ENCODE data around the gene ICOS.
"Not testable (repeated sequence)": the region's sequence is repeated elsewhere in the genome, so short reads cannot be mapped to it uniquely, and the experiment has no call there.

The ICOS gene

GRCh38 chr2:203918264-203918663 is 18.3 kb upstream of the ICOS start:
- no peak for DNase-seq (ENCODE audit: low spot score)

GRCh38 chr2:203918839-203919238 is 17.7 kb upstream of the ICOS start:
- no peak for DNase-seq (ENCODE audit: low spot score)

- DNase-seq (ENCODE audit: low spot score) = no peak
Measured at GRCh38 chr2:203925512-203926158, 10.9 kb upstream of the ICOS start.

GRCh38 chr2:203928849-203929248 is 7.7 kb upstream of the ICOS start:
- no peak for DNase-seq (ENCODE audit: low spot score)

- DNase-seq (ENCODE audit: low spot score) = not testable (repeated sequence)
Measured at GRCh38 chr2:203931262-203931661, 5.3 kb upstream of the ICOS start.

- no peak for DNase-seq (ENCODE audit: low spot score)
Measured at GRCh38 chr2:203934041-203934492, 2.5 kb upstream of the ICOS start.

GRCh38 chr2:203934711-203935438 is 1.7 kb upstream of the ICOS start:
- no peak for DNase-seq (ENCODE audit: low spot score)

GRCh38 chr2:203935568-203935967 is 995 bp upstream of the ICOS start:
- DNase-seq (ENCODE audit: low spot score) = no peak

GRCh38 chr2:203936949-203937348 is 386 bp downstream of the ICOS start:
- DNase-seq (ENCODE audit: low spot score) = no peak

GRCh38 chr2:203937788-203938187 is 1.2 kb downstream of the ICOS start:
- no peak for DNase-seq (ENCODE audit: low spot score)

- no peak for DNase-seq (ENCODE audit: low spot score)
Measured at GRCh38 chr2:203940039-203940438, 3.5 kb downstream of the ICOS start.

GRCh38 chr2:203943493-203944382 is 7.2 kb downstream of the ICOS start:
- DNase-seq (ENCODE audit: low spot score) = not testable (repeated sequence)

GRCh38 chr2:203948733-203949132 is 12.2 kb downstream of the ICOS start:
- DNase-seq (ENCODE audit: low spot score) = no peak

- DNase-seq (ENCODE audit: low spot score) = no peak
Measured at GRCh38 chr2:203949228-203949627, 12.7 kb downstream of the ICOS start.

GRCh38 chr2:203951366-203951902 is 14.9 kb downstream of the ICOS start:
- no peak for DNase-seq (ENCODE audit: low spot score)

GRCh38 chr2:203959265-203959664 is 22.7 kb downstream of the ICOS start:
- DNase-seq (ENCODE audit: low spot score) = no peak

GRCh38 chr2:203959672-203960071 is 23.1 kb downstream of the ICOS start:
- DNase-seq (ENCODE audit: low spot score) = no peak

GRCh38 chr2:203960811-203961210 is 24.2 kb downstream of the ICOS start:
- DNase-seq (ENCODE audit: low spot score) = no peak

- DNase-seq (ENCODE audit: low spot score) = not testable (repeated sequence)
Measured at GRCh38 chr2:203965190-203965589, 28.6 kb downstream of the ICOS start.

GRCh38 chr2:203971251-203971650 is 34.7 kb downstream of the ICOS start:
- no peak for DNase-seq (ENCODE audit: low spot score)

- no peak for DNase-seq (ENCODE audit: low spot score)
Measured at GRCh38 chr2:203972066-203972465, 35.5 kb downstream of the ICOS start.

GRCh38 chr2:203973000-203973399 is 36.4 kb downstream of the ICOS start:
- no peak for DNase-seq (ENCODE audit: low spot score)
